GM19193 (cell line): ENCODE results near the gene PLPPR3.

Experiments used
- POLR2A ChIP-seq: IDR thresholded peaks from 4 replicates; pipeline ENCODE4 v1.6.1; 2011; ENCODE audit not compliant: insufficient read depth, insufficient read length; ENCODE audit errors: extremely low read depth

PLPPR3 gene

GRCh38 chr19:821825-822503, at the start of gene PLPPR3:
PLPPR3 (minus strand) TSS chr19:821955; CDS start chr19:821559, 396 bp downstream.
- TF ChIP-seq POLR2A, result no peak

DNA sequence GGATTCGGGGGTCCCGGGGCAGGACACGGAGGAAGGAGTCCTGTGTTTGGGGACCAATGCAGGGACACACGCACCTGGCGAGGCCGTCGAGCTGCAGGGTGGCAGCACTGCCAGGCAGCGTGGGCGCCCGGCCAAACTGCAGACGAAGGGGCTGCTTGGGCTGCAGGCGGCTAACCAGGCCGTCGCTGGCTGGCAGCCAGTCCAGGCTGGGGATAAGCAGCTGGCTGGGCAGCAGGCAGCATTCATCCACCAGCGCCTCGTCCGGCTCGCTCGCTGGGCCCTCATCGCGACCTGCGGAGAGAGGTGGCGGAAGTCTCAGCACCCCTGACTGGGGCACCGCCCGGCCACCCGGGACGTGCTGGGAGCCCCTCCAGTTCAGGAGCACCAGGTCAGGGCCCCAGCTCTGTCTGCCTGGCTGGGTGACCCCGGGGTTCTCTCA, 49.2 kb upstream of the PLPPR3 start:
- TF ChIP-seq POLR2A, result no peak

- TF ChIP-seq POLR2A, result no peak
These were observed 48.6 kb upstream of the PLPPR3 start for GRCh38 chr19:870314-870713.

DNA sequence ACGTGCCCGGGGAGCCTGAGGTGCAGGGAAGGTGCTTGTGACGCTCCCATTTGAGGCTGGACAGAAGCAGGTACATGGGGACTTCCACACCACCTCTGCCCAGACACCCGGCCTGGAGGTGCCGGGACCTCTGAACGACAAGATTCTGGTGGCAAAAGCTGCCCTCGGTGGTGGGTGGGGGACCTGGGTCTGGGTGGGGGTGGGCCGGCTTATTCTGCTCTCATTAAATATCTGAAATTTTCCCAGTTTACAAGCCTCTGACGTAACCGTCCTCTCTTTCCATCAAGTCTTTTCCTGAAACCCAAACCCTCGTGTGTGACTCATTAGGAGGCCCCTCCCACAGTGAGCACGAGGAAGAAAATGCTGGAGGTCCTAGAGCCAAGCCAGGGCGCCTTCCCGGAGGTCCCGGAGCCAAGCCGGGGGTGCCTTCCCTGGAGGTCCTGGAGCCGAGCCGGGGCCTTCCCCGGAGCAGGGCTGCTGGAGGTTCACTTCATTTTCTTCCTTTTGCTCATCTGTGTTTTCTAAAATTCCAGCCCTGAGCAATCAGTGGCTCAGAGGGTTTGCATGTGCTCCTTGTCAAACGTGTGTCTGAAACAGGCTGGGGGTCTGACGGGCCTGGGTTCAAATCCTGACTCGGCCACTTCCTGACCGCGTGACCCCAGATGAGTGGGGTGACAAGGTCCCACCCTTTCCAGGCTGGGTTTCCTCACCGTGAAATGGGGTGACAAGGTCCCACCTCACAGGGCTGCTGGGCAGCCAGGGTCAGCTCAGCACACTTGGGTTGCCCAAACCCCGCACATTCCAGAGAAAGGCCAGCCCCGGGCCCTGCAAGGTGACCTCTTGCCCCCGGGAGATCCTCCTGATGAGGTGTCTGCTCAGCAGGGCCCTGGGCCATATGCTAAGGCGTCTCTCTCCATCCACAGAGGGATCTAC, 47.8 kb upstream of the PLPPR3 start:
- no peak for TF ChIP-seq POLR2A

DNA sequence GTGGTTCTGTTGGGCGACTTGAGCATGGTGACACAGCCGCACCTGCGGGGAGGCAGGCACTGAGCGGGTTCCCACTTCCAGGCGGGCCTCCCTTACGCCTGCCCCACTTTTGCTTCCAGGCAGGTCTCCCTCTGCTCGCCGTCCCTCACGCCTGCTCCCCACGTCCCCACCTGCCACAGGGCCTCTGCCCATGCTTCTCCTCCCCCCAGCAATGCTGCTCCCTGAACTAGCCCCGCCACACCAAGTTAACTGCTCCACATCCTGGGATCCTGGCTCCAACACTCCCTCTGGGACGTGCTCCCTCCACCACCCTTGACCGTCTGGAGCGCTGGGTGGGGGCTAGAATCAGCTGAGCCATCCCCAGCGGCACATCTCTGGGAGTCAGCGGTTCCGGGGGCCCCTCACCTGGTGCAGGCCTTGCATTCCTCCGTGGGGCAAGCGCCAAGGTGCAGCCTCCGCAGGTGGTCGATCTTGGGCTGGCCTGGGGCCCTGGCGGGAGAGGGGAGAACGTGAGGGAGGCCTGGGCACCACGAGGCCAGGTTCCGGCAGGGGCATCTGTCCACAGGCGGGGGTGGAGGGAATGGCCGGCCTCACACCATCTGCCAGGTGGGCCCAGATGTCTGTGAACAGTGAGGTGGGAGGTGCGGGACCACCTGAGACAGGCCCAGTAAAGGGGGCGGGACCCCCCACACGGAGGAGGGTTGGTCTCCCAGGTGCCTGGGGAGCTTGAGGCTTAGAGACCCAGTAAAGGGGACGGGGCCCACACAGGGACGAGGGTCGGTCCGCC, 46.9 kb upstream of the PLPPR3 start:
- TF ChIP-seq POLR2A, result no peak

GRCh38 chr19:867855-868457, 46.2 kb upstream of the PLPPR3 start:
- no peak for TF ChIP-seq POLR2A

GRCh38 chr19:867301-867793, 45.6 kb upstream of the PLPPR3 start:
- TF ChIP-seq POLR2A, result no peak

DNA sequence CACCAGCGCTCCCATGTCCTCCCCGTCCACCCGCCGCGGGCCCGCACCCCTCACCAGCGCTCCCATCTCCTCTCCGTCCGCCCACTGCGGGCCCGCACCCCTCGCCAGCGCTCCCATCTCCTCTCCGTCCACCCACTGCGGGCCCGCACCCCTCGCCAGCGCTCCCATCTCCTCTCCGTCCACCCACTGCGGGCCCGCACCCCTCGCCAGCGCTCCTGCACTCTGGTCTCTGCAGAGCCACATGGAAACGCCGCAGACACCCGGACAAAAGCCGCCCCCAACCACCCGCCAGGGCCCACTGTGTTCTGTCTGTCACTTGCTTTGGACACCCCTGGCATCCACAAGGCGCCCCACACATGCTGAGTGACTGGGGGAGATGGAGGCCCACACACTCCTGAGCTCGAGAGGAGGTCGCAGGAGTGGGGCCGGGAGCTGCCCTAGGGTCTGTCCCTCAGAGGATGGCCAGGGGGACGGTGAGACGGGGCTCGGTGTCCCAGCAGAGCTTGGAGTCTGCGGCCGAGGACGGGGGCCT, 45.1 kb upstream of the PLPPR3 start:
- no peak for TF ChIP-seq POLR2A

GRCh38 chr19:863315-863620, 41.5 kb upstream of the PLPPR3 start:
- no peak for TF ChIP-seq POLR2A

GRCh38 chr19:862581-863314, 41.0 kb upstream of the PLPPR3 start:
- no peak for TF ChIP-seq POLR2A

DNA sequence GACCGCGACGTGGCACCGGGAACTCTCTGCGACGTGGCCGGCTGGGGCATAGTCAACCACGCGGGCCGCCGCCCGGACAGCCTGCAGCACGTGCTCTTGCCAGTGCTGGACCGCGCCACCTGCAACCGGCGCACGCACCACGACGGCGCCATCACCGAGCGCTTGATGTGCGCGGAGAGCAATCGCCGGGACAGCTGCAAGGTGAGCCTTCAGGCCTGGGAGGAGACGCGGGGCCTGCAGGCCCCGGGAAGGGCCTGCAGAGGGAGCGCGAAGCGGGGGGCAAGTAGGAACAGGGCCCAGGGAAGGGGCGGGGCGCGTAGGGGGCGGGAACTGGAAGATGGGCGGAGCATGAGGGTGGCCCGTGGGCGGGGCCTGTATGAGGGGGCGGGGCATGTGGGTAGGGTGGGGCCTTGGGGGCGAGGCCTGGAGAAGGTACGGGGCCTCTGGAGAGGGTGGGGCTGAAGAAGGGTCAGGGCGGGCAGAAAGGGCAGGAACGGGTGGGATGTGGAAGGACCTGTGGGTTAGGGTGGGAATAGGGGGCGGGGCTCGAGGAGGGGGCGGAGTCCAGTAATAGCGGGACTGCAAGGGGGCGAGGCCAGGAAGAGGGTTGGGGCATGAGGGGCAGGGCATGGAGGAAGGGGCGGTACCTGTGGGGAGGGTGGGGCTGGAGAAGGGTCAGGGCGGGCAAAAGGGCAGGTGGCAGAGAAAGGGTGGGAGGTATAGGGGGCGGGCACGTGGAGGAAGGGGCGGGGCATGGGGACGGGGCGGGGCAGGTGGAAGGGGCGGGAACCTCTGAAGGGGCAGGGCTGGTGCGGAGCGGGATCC, 40.2 kb upstream of the PLPPR3 start:
- TF ChIP-seq POLR2A, result no peak

GRCh38 chr19:861141-861755, 39.5 kb upstream of the PLPPR3 start:
- TF ChIP-seq POLR2A, result no peak
